Testis (tissue), 2 donors: ENCODE measurements around the gene CELA1.

ENCODE experiments used
- CTCF ChIP-seq, 3 experiments: fragments of 450-650 bp in 2 of 3; fragments of 200-600 bp in 1 of 3; sonication (generic) in 1 of 3; IDR thresholded peaks; one replicate each; pipeline ENCODE4 v1.5.1; 2016 to 2019; ENCODE audit warnings: antibody characterized with exemption in 3 of 3, mild to moderate bottlenecking in 2 of 3, moderate library complexity in 1 of 3
- POLR2A ChIP-seq: fragments of 450-650 bp; IDR thresholded peaks from one replicate; pipeline ENCODE4 v1.6.1; 2017; ENCODE audit warnings: antibody characterized with exemption, mild to moderate bottlenecking, moderate library complexity

- TF ChIP-seq CTCF (IDR thresholded peaks at IDR 0.05) (no peak), POLR2A (no peak)
Measured at GRCh38 chr12:51389302-51389999, 43.0 kb upstream of the CELA1 start.
